Measurements from ENCODE around the gene GNMT.

GRCh38 chr6:42959917-42960242 lies 674 bp upstream of the GNMT start:
- TF ChIP-seq MAFG (tag; conservative IDR thresholded peaks at IDR 0.05) (no peak), REST (IDR thresholded peaks at IDR 0.05; ENCODE audit: borderline replicate concordance) (no peak), REST (CRISPR knock-in tag; IDR thresholded peaks at IDR 0.05; ENCODE audit: low read depth) (no peak), DNMT1 (IDR thresholded peaks at IDR 0.05) (no peak), NFIX (CRISPR knock-in tag; IDR thresholded peaks at IDR 0.05; ENCODE audit: low read depth) (no peak), ELF4 (CRISPR knock-in tag; IDR thresholded peaks at IDR 0.05) (no peak), ZNF75A (CRISPR knock-in tag; IDR thresholded peaks at IDR 0.05) (no peak)

Measured in K562 (cell line).